Kidney (tissue), 14 donors: ENCODE results near the gene TNFRSF18. TPM values are rescaled to one million over a fixed set of nuclear protein-coding genes. Genes with fewer than 3 reads are reported as not detected.

ENCODE experiments used
- DNase-seq, 5 donors: peaks; one replicate each; pipeline ENCODE4 v3.0.0-alpha.2; 2013 to 2020
- FAIRE-seq: peaks from 2 replicates; lab custom pipeline; 2012; peaks lifted over from hg19 to GRCh38; lab: Jason Lieb, UNC
- H3K27ac ChIP-seq, 2 donors: one replicate each; pipeline ENCODE4 v1.7.0; 2013; ENCODE audit warnings: low read depth in 2 of 2, low read length in 2 of 2, inconsistent platforms in 1 of 2
- H3K27me3 ChIP-seq: one replicate; pipeline ENCODE4 v1.7.1; 2013; ENCODE audit warnings: low read length, inconsistent platforms; ENCODE audit not compliant: control insufficient read depth, insufficient read depth
- H3K36me3 ChIP-seq, 3 donors: one replicate each; pipeline versions ENCODE4 v1.7.0 to v1.7.1; 2013; ENCODE audit warnings: low read length in 3 of 3, control low read depth in 1 of 3, inconsistent platforms in 1 of 3; ENCODE audit not compliant: insufficient read depth in 3 of 3, control insufficient read depth in 2 of 3
- H3K4me1 ChIP-seq, 3 donors: one replicate each; pipeline versions ENCODE4 v1.7.0 to v1.7.1; 2013; ENCODE audit warnings: low read length in 3 of 3, inconsistent platforms in 1 of 3, low read depth in 1 of 3; ENCODE audit not compliant: control insufficient read depth in 2 of 3, insufficient read depth in 2 of 3
- H3K4me3 ChIP-seq, 3 donors: one replicate each; pipeline versions ENCODE4 v1.7.0 to v1.8.1; 2013; ENCODE audit warnings: low read length in 3 of 3, control low read depth in 1 of 3, inconsistent platforms in 1 of 3
- H3K9ac ChIP-seq, 3 donors: one replicate each; pipeline versions ENCODE4 v1.7.0 to v1.7.1; 2013; ENCODE audit warnings: low read length in 3 of 3, control low read depth in 1 of 3, inconsistent platforms in 1 of 3
- H3K9me3 ChIP-seq, 3 donors: one replicate each; pipeline versions ENCODE4 v1.7.0 to v1.7.1; 2013; ENCODE audit warnings: low read length in 3 of 3, control low read depth in 1 of 3, inconsistent platforms in 1 of 3; ENCODE audit not compliant: control insufficient read depth in 2 of 3, insufficient read depth in 1 of 3
- CTCF ChIP-seq: IDR thresholded peaks from 3 replicates; pipeline ENCODE4 v1.5.1; 2012; ENCODE audit warnings: mild to moderate bottlenecking, moderate library complexity, borderline replicate concordance; ENCODE audit not compliant: insufficient read depth; ENCODE audit errors: extremely low read depth
- intact Hi-C: fragments of 100-400 bp; cut with DNase I; formaldehyde crosslinking; loops from one replicate; pipeline ENCODE4 v1.11.1; 2022
- polyA plus RNA-seq: library from polyadenylated mRNA; stranded (reverse); fragments of 350-450 nt; fragmentation: Illumina TruSeq; extraction: RNeasy Lipid Tissue Mini Kit (QIAGEN cat#74804); gene quantifications from one replicate; pipeline ENCODE4 v1.2.3, GENCODE V29; 2014; ENCODE audit warnings: low read depth, low replicate concordance; ENCODE audit not compliant: insufficient read depth
- total RNA-seq: library from RNA; stranded (reverse); fragmentation: NEBNext Ultra II Directional; extraction: Animal tissue kit (Norgen Biotek cat#: 25700); gene quantifications from one replicate; pipeline ENCODE4 v1.2.1, GENCODE V29; 2021
- donor health status: control.
- donor health status: control.
- donor health status: control.
- donor health status: control.
- donor health status: control.
- donor health status: DM: yes; HTN: yes; CAD: no.
- donor health status: Normal renal cell carcinoma (clear cell type).

The TNFRSF18 gene
- total and polyA plus RNA-seq, 2 donors from 2014 or later, result 8.1 TPM; not detected in 1

GRCh38 chr1:1221887-1222574 lies 15.6 kb upstream of the TNFRSF18 start:
- peaks cover 4 to 33% (median 21%) of the 10 kb centered on the region in 3 donors for H3K36me3 ChIP-seq

GRCh38 chr1:1220197-1220596 lies 13.8 kb upstream of the TNFRSF18 start:
- TF ChIP-seq CTCF, result no peak
- DNase-seq, result no peak
- no peak overlapping the region for H3K9ac ChIP-seq
- peaks cover 4 to 28% (median 17%) of the 10 kb centered on the region in 3 donors for H3K36me3 ChIP-seq
- no peaks in the 10 kb centered on the region for H3K27me3 ChIP-seq
- no peak for FAIRE-seq
- no peaks in the 10 kb centered on the region for H3K4me1 ChIP-seq
- intact Hi-C loops, result no loop called here
- H3K9me3 ChIP-seq, result no peaks in the 10 kb centered on the region
- no peak overlapping the region for H3K4me3 ChIP-seq
- H3K27ac ChIP-seq, result no peak overlapping the region

More at GRCh38 chr1:1221887-1222574, 15.6 kb upstream of the TNFRSF18 start:
- H3K4me1 ChIP-seq, result no peaks in the 10 kb centered on the region
- H3K27me3 ChIP-seq, result no peaks in the 10 kb centered on the region
- DNase-seq, result no peak
- intact Hi-C loops, result no loop called here
- FAIRE-seq, result no peak
- H3K9me3 ChIP-seq, result no peaks in the 10 kb centered on the region
- no peak for TF ChIP-seq CTCF
- no peak overlapping the region for H3K9ac ChIP-seq
- no peak overlapping the region for H3K4me3 ChIP-seq
- no peak overlapping the region for H3K27ac ChIP-seq

GRCh38 chr1:1219341-1219740 lies 12.9 kb upstream of the TNFRSF18 start:
- DNase-seq, result no peak
- H3K9me3 ChIP-seq, result no peaks in the 10 kb centered on the region
- FAIRE-seq, result no peak
- peaks cover 4 to 20% (median 14%) of the 10 kb centered on the region in 3 donors for H3K36me3 ChIP-seq
- H3K9ac ChIP-seq, result no peak overlapping the region
- H3K4me1 ChIP-seq, result peaks cover 0 to 2% (median 0%) of the 10 kb centered on the region in 3 donors
- H3K27me3 ChIP-seq, result no peaks in the 10 kb centered on the region
- intact Hi-C loops, result no loop called here
- no peak overlapping the region for H3K4me3 ChIP-seq
- H3K27ac ChIP-seq, result no peak overlapping the region
- no peak for TF ChIP-seq CTCF
